PC-3 (cell line): Measurements from ENCODE around the gene GPX4. TPM values are rescaled to one million over a fixed set of nuclear protein-coding genes. Genes with fewer than 3 reads are reported as not detected.

ENCODE experiments used
- ATAC-seq: fragments of 200-7000 bp; cut with Tn5 transposase; 2 replicates; pipeline ENCODE4 v1.9.1; 2020; ENCODE audit warnings: mild to moderate bottlenecking, moderate library complexity
- BruUV-seq: library from RNA; stranded (reverse); fragments of 400-500 nt; replicated peaks from 2 replicates; lab custom pipeline; 2021; lab: Mats Ljungman, UMichigan
- CTCF ChIA-PET: fragments of 300-600 bp; sonication (Branson Sonifier 250); formaldehyde crosslinking; loops from one replicate; lab custom pipeline; 2022; ENCODE audit warnings: antibody characterized with exemption; lab: Charles Lee
- POLR2A ChIA-PET: fragments of 300-600 bp; sonication (Branson Sonifier 250); formaldehyde crosslinking; loops from one replicate; lab custom pipeline; 2022; ENCODE audit warnings: antibody characterized with exemption; ENCODE audit not compliant: unreplicated experiment; lab: Charles Lee
- DNase-seq: peaks from one replicate; pipeline ENCODE4 v3.0.0-alpha.2; 2015
- H2AFZ ChIP-seq: fragments of 300-600 bp; sonication (generic); 2 replicates; pipeline ENCODE4 v1.6.0; 2016; ENCODE audit warnings: antibody characterized with exemption, low read length
- H3F3A ChIP-seq: fragments of 300-600 bp; sonication (generic); one replicate; pipeline ENCODE4 v1.6.0; 2017; ENCODE audit warnings: antibody characterized with exemption, low read length, control low read depth, mild to moderate bottlenecking; ENCODE audit not compliant: unreplicated experiment
- H3K27ac ChIP-seq: fragments of 300-600 bp; sonication (generic); 2 replicates; pipeline ENCODE4 v1.5.1; 2016; ENCODE audit warnings: mild to moderate bottlenecking, low read length
- H3K27me3 ChIP-seq: fragments of 300-600 bp; sonication (generic); 2 replicates; pipeline ENCODE4 v1.6.1; 2016; ENCODE audit warnings: low read length, mixed read lengths
- H3K36me3 ChIP-seq: fragments of 300-600 bp; sonication (generic); 2 replicates; pipeline ENCODE4 v1.6.1; 2016; ENCODE audit warnings: low read depth, mixed run types, low read length, mixed read lengths
- H3K4me1 ChIP-seq: fragments of 300-600 bp; sonication (generic); 2 replicates; pipeline ENCODE4 v1.5.1; 2016; ENCODE audit warnings: low read length; ENCODE audit not compliant: insufficient read depth
- H3K4me2 ChIP-seq: fragments of 300-600 bp; sonication (generic); 2 replicates; pipeline ENCODE4 v1.6.0; 2016; ENCODE audit warnings: low read length
- H3K4me3 ChIP-seq: fragments of 300-600 bp; sonication (generic); 2 replicates; pipeline ENCODE4 v1.5.1; 2016; ENCODE audit warnings: mild to moderate bottlenecking, low read length, mixed read lengths
- H3K79me2 ChIP-seq: fragments of 300-600 bp; sonication (generic); 2 replicates; pipeline ENCODE4 v1.6.1; 2017; ENCODE audit warnings: low read length, mixed read lengths
- H3K9ac ChIP-seq: fragments of 300-600 bp; sonication (generic); 2 replicates; pipeline ENCODE4 v1.6.0; 2016; ENCODE audit warnings: mild to moderate bottlenecking, low read length
- H3K9me2 ChIP-seq: fragments of 300-600 bp; sonication (generic); replicated peaks from 2 replicates; pipeline ENCODE4 v1.6.1; 2016; ENCODE audit warnings: mixed run types, low read length, mixed read lengths
- H3K9me3 ChIP-seq: fragments of 300-600 bp; sonication (generic); 2 replicates; pipeline ENCODE4 v1.6.1; 2016; ENCODE audit warnings: low read length, mixed read lengths
- H4K20me1 ChIP-seq: fragments of 300-600 bp; sonication (generic); 2 replicates; pipeline ENCODE4 v1.6.1; 2016; ENCODE audit warnings: low read length, mixed read lengths
- CTCF ChIP-seq: fragments of 300-600 bp; sonication (generic); conservative IDR thresholded peaks from 2 replicates; pipeline ENCODE4 v1.5.1; 2017; ENCODE audit warnings: antibody characterized with exemption, low read depth, mild to moderate bottlenecking, low read length
- EZH2 ChIP-seq: fragments of 300-600 bp; sonication (generic); IDR thresholded peaks from one replicate; pipeline ENCODE4 v1.6.1; 2017; ENCODE audit warnings: antibody characterized with exemption, mild to moderate bottlenecking, low read length; ENCODE audit not compliant: unreplicated experiment
- EZH2phosphoT487 ChIP-seq: fragments of 300-600 bp; sonication (generic); IDR thresholded peaks from 2 replicates; pipeline ENCODE4 v1.6.1; 2018; ENCODE audit warnings: mild to moderate bottlenecking, antibody characterized with exemption, low read length, borderline replicate concordance
- intact Hi-C: fragments of 100-400 bp; cut with micrococcal nuclease; formaldehyde crosslinking; loops from 2 replicates; pipeline ENCODE4 v1.9.0; 2023
- total RNA-seq: library from RNA; depleted of rRNA; stranded (reverse); fragments of >200 nt; gene quantifications from 2 replicates; pipeline ENCODE4 v1.2.3, GENCODE V29; 2014

The GPX4 gene
- total RNA-seq, 1 experiment from 2014 or later, result 644 TPM

GRCh38 chr19:1109032-1109551 lies 5.3 kb downstream of the GPX4 start:
- CTCF ChIA-PET, result no interaction called here
- peaks cover 3% of the 10 kb centered on the region; the same call in 1 of the 2 replicates for H4K20me1 ChIP-seq

DNA sequence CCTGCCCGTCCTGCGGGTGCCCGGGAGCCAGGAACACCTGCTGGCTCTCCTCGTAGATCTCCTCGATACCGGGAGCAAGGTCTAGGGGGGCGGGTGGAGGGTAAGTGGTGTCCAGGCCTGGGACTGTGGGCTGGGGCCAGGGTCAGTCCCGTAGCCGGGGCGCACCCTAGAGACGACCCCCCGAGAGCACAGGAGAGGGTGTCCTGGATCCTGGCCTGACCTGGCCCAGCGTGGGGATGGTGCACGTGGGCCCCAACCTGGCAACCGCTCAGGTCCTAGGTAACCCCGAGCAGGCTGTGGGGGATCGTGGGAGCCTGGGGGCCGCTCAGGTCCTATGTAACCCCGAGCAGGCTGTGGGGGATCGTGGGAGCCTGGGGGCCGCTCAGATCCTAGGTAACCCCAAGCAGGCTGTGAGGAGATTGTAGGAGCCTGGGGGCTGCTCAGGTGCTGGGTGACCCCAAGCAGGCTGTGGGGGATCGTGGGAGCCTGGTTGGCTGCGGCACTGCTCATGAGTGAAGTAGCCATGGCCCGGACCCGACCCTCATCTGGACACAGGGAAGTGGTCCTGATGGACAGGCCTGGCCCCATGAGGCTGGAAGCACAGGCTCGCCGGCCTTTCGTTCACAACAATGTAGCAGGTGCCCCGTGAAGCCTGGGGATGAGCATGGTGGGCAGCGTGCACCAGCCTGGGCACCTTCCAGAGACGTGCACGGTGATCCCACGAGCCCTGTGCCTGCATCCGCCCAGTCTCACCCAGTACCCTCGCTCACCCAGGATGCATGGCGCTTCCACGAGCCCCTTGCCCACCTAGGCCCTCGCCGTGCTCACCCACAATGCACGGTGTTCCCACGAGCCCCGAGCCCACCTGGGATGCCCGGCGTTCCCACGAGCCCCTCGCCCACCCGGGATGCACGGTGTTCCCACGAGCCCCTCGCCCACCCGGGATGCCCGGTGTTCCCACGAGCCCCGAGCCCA lies 6.2 kb downstream of the GPX4 start:
- no TSS peak for BruUV-seq
- Histone ChIP-seq H3F3A (peaks cover 4% of the 10 kb centered on the region), H4K20me1 (peaks cover 3% of the 10 kb centered on the region; the same call in 1 of the 2 replicates), H3K79me2 (peaks cover 3% of the 10 kb centered on the region; the same call in 1 of the 2 replicates), H3K4me2 (no peak overlapping the region), H3K9me2 (no peaks in the 10 kb centered on the region), H3K36me3 (no peaks in the 10 kb centered on the region; the same call in 1 of the 2 replicates), H3K4me1 (0 out of 2 replicates have a peak, but pooled peaks cover 3% of the 10 kb centered on the region), H3K9me3 (no peaks in the 10 kb centered on the region), H3K4me3 (no peak overlapping the region), H3K27ac (no peak overlapping the region), H3K27me3 (no peaks in the 10 kb centered on the region), H2AFZ (no peak overlapping the region), H3K9ac (no peak overlapping the region)
- DNase-seq (no peak), ATAC-seq (no peak)
- ChIA-PET POLR2A (no interaction called here), CTCF (no interaction called here)
- TF ChIP-seq CTCF, result no peak
- no peak for TF ChIP-seq EZH2
- no peak for TF ChIP-seq EZH2phosphoT487
- intact Hi-C loops, result loop anchor here (5.0 to 10.0 kb wide), 2 partner anchors 65 to 82 kb away; partner anchors contain the start of gene SBNO2

More at GRCh38 chr19:1109032-1109551, 5.3 kb downstream of the GPX4 start:
- intact Hi-C loops, result loop anchor here (10.0 kb wide), 1 partner anchor 66 kb away; the partner anchor contains the start of gene SBNO2
- POLR2A ChIA-PET, result no interaction called here
- Histone ChIP-seq H3K36me3 (no peaks in the 10 kb centered on the region; the same call in 1 of the 2 replicates), H3K27ac (no peak overlapping the region), H3K27me3 (no peaks in the 10 kb centered on the region), H2AFZ (no peak overlapping the region), H3K9me2 (no peaks in the 10 kb centered on the region), H3F3A (peaks cover 4% of the 10 kb centered on the region), H3K9ac (no peak overlapping the region), H3K9me3 (no peaks in the 10 kb centered on the region), H3K79me2 (peaks cover 6% of the 10 kb centered on the region; the same call in 1 of the 2 replicates), H3K4me3 (no peak overlapping the region), H3K4me2 (no peak overlapping the region), H3K4me1 (0 out of 2 replicates have a peak, but pooled peaks cover 4% of the 10 kb centered on the region)
- no TSS peak for BruUV-seq
- ATAC-seq (no peak), DNase-seq (no peak)
- TF ChIP-seq CTCF, result no peak
- TF ChIP-seq EZH2phosphoT487, result no peak
- no peak for TF ChIP-seq EZH2
